ENCODE data around the gene NKAIN2. TPM values are rescaled to one million over a fixed set of nuclear protein-coding genes. Genes with fewer than 3 reads are reported as not detected.

The NKAIN2 gene
- total RNA-seq, 1 experiment from 2014 or later = 2.7 TPM

GRCh38 chr6:123777563-123777962 is 26.1 kb upstream of the NKAIN2 start:
- H3K36me3 Mint-ChIP-seq (ENCODE audit: insufficient read depth, unreplicated experiment) = no peaks in the 10 kb centered on the region
- DNase-seq (ENCODE audit: unreplicated experiment) = peak; percentile 54
- BruUV-seq (replicated peaks) = no TSS peak
- H3K4me3 Mint-ChIP-seq (ENCODE audit: unreplicated experiment) = no peak overlapping the region
- peak; percentile 55 for TF ChIP-seq CTCF (IDR thresholded peaks at IDR 0.05; ENCODE audit: unreplicated experiment)
- peaks cover 9% of the 10 kb centered on the region for H3K27me3 Mint-ChIP-seq (ENCODE audit: insufficient read depth, unreplicated experiment)
- intact Hi-C loops (cut with micrococcal nuclease) = loop anchor here (1.0 to 5.0 kb wide), 4 partner anchors 25 to 1077 kb away; no protein-coding TSS in a partner anchor
- H3K4me1 Mint-ChIP-seq (ENCODE audit: insufficient read depth, unreplicated experiment) = no peaks in the 10 kb centered on the region
- ChIA-PET POLR2A (no interaction called here), CTCF (interaction anchor here (0.5 to 5.6 kb wide), 26 partner anchors 10 to 1763 kb away, joined by 3 to 71 read pairs (median 4); no protein-coding TSS in a partner anchor)
- no peak overlapping the region for H3K27ac Mint-ChIP-seq (ENCODE audit: low read depth, unreplicated experiment)
- H3K9me3 Mint-ChIP-seq (ENCODE audit: unreplicated experiment) = no peaks in the 10 kb centered on the region

GRCh38 chr6:123780021-123780420 is 23.6 kb upstream of the NKAIN2 start:
- H3K36me3 Mint-ChIP-seq (ENCODE audit: insufficient read depth, unreplicated experiment) = no peaks in the 10 kb centered on the region
- ChIA-PET CTCF (interaction anchor here (0.7 to 5.6 kb wide), 3 partner anchors 386 to 1019 kb away, joined by 3 to 71 read pairs (median 3); no protein-coding TSS in a partner anchor), POLR2A (no interaction called here)
- intact Hi-C loops (cut with micrococcal nuclease) = no loop called here
- no peaks in the 10 kb centered on the region for H3K9me3 Mint-ChIP-seq (ENCODE audit: unreplicated experiment)
- peaks cover 5% of the 10 kb centered on the region for H3K27me3 Mint-ChIP-seq (ENCODE audit: insufficient read depth, unreplicated experiment)
- no peak for TF ChIP-seq CTCF (IDR thresholded peaks at IDR 0.05; ENCODE audit: unreplicated experiment)
- H3K4me3 Mint-ChIP-seq (ENCODE audit: unreplicated experiment) = no peak overlapping the region
- H3K27ac Mint-ChIP-seq (ENCODE audit: low read depth, unreplicated experiment) = no peak overlapping the region
- H3K4me1 Mint-ChIP-seq (ENCODE audit: insufficient read depth, unreplicated experiment) = no peaks in the 10 kb centered on the region
- no TSS peak for BruUV-seq (replicated peaks)
- no peak for DNase-seq (ENCODE audit: unreplicated experiment)

GRCh38 chr6:123784330-123784729 is 19.3 kb upstream of the NKAIN2 start:
- H3K4me1 Mint-ChIP-seq (ENCODE audit: insufficient read depth, unreplicated experiment) = no peaks in the 10 kb centered on the region
- no peak for DNase-seq (ENCODE audit: unreplicated experiment)
- no peak overlapping the region for H3K4me3 Mint-ChIP-seq (ENCODE audit: unreplicated experiment)
- ChIA-PET CTCF (interaction anchor here (0.7 to 2.6 kb wide), 3 partner anchors 17 to 1012 kb away, joined by 3 to 8 read pairs (median 6); no protein-coding TSS in a partner anchor), POLR2A (interaction anchor here (0.7 kb wide), 1 partner anchor 28 kb away, joined by 3 read pairs; no protein-coding TSS in a partner anchor)
- no TSS peak for BruUV-seq (replicated peaks)
- TF ChIP-seq CTCF (IDR thresholded peaks at IDR 0.05; ENCODE audit: unreplicated experiment) = no peak
- H3K27ac Mint-ChIP-seq (ENCODE audit: low read depth, unreplicated experiment) = no peak overlapping the region
- intact Hi-C loops (cut with micrococcal nuclease) = no loop called here
- H3K27me3 Mint-ChIP-seq (ENCODE audit: insufficient read depth, unreplicated experiment) = no peaks in the 10 kb centered on the region
- no peaks in the 10 kb centered on the region for H3K9me3 Mint-ChIP-seq (ENCODE audit: unreplicated experiment)
- no peaks in the 10 kb centered on the region for H3K36me3 Mint-ChIP-seq (ENCODE audit: insufficient read depth, unreplicated experiment)

GRCh38 chr6:123785039-123785438 is 18.6 kb upstream of the NKAIN2 start:
- H3K27ac Mint-ChIP-seq (ENCODE audit: low read depth, unreplicated experiment) = no peak overlapping the region
- no peak for TF ChIP-seq CTCF (IDR thresholded peaks at IDR 0.05; ENCODE audit: unreplicated experiment)
- H3K4me3 Mint-ChIP-seq (ENCODE audit: unreplicated experiment) = no peak overlapping the region
- DNase-seq (ENCODE audit: unreplicated experiment) = no peak
- CTCF ChIA-PET = no interaction called here
- H3K9me3 Mint-ChIP-seq (ENCODE audit: unreplicated experiment) = no peaks in the 10 kb centered on the region
- H3K36me3 Mint-ChIP-seq (ENCODE audit: insufficient read depth, unreplicated experiment) = no peaks in the 10 kb centered on the region
- no TSS peak for BruUV-seq (replicated peaks)
- intact Hi-C loops (cut with micrococcal nuclease) = no loop called here
- H3K27me3 Mint-ChIP-seq (ENCODE audit: insufficient read depth, unreplicated experiment) = no peaks in the 10 kb centered on the region
- H3K4me1 Mint-ChIP-seq (ENCODE audit: insufficient read depth, unreplicated experiment) = no peaks in the 10 kb centered on the region
- POLR2A ChIA-PET = interaction anchor here (0.7 kb wide), 1 partner anchor 27 kb away, joined by 3 read pairs; no protein-coding TSS in a partner anchor
